GM12864 (cell line): ENCODE results near the gene TRMT11.

Source experiments
- DNase-seq: peaks from one replicate; pipeline ENCODE4 v3.0.0-alpha.2; 2011; ENCODE audit warnings: low read depth
- H3K4me3 ChIP-seq: 2 replicates; pipeline ENCODE4 v1.5.1; 2011; ENCODE audit warnings: mild to moderate bottlenecking, low read depth, low read length, control low read depth
- CTCF ChIP-seq: IDR thresholded peaks from 2 replicates; pipeline ENCODE4 v1.5.1; 2011; ENCODE audit warnings: low read depth, mild to moderate bottlenecking, moderate library complexity, low read length, control low read depth, inconsistent platforms; ENCODE audit errors: missing control alignments

Gene TRMT11

GRCh38 chr6:126086560-126086959 lies 100.2 kb downstream of the TRMT11 start:
- TF ChIP-seq CTCF, result no peak
- no peak for DNase-seq
- no peak overlapping the region for H3K4me3 ChIP-seq
